ENCODE data around the gene DGCR6. TPM values are rescaled to one million over a fixed set of nuclear protein-coding genes. Genes with fewer than 3 reads are reported as not detected.
"Not testable (repeated sequence)": the region's sequence is repeated elsewhere in the genome, so short reads cannot be mapped to it uniquely, and the experiment has no call there.

Gene DGCR6
- total RNA-seq, 1 experiment from 2014 or later: 1.7 TPM

GRCh38 chr22:18896037-18896657, 10.0 kb upstream of the DGCR6 start:
- H3K27me3 Mint-ChIP-seq (ENCODE audit: insufficient read depth, unreplicated experiment); H3K4me1 Mint-ChIP-seq (ENCODE audit: insufficient read depth, unreplicated experiment); CTCF ChIA-PET; H3K27ac Mint-ChIP-seq (ENCODE audit: low read depth, unreplicated experiment); POLR2A ChIA-PET; intact Hi-C loops (cut with micrococcal nuclease); DNase-seq (ENCODE audit: unreplicated experiment); H3K4me3 Mint-ChIP-seq (ENCODE audit: unreplicated experiment); BruUV-seq (replicated peaks); H3K9me3 Mint-ChIP-seq (ENCODE audit: unreplicated experiment); H3K36me3 Mint-ChIP-seq (ENCODE audit: insufficient read depth, unreplicated experiment): not testable (repeated sequence)

- H3K4me1 Mint-ChIP-seq (ENCODE audit: insufficient read depth, unreplicated experiment); H3K27me3 Mint-ChIP-seq (ENCODE audit: insufficient read depth, unreplicated experiment); H3K36me3 Mint-ChIP-seq (ENCODE audit: insufficient read depth, unreplicated experiment); DNase-seq (ENCODE audit: unreplicated experiment); BruUV-seq (replicated peaks); intact Hi-C loops (cut with micrococcal nuclease); H3K27ac Mint-ChIP-seq (ENCODE audit: low read depth, unreplicated experiment); H3K9me3 Mint-ChIP-seq (ENCODE audit: unreplicated experiment); H3K4me3 Mint-ChIP-seq (ENCODE audit: unreplicated experiment): not testable (repeated sequence)
- CTCF ChIA-PET: interaction anchor here (0.6 to 1.3 kb wide), 3 partner anchors 23 to 390 kb away, joined by 3 to 5 read pairs (median 3); partner anchors contain the start of gene PRODH
- POLR2A ChIA-PET: interaction anchor here (0.9 to 1.9 kb wide), 3 partner anchors 23 to 29 kb away, joined by 3 to 12 read pairs (median 8); partner anchors contain the start of gene PRODH
These were observed 258 bp downstream of the DGCR6 start for GRCh38 chr22:18906410-18906745.

- H3K36me3 Mint-ChIP-seq (ENCODE audit: insufficient read depth, unreplicated experiment): no peaks in the 10 kb centered on the region
- POLR2A ChIA-PET: interaction anchor here (1.9 kb wide), 1 partner anchor 28 kb away, joined by 12 read pairs; the partner anchor contains the start of gene PRODH
- DNase-seq (ENCODE audit: unreplicated experiment): no peak
- no peaks in the 10 kb centered on the region for H3K9me3 Mint-ChIP-seq (ENCODE audit: unreplicated experiment)
- intact Hi-C loops (cut with micrococcal nuclease): no loop called here
- TF ChIP-seq CTCF (IDR thresholded peaks at IDR 0.05; ENCODE audit: unreplicated experiment): no peak
- CTCF ChIA-PET: interaction anchor here (0.6 to 1.3 kb wide), 4 partner anchors 8 to 1834 kb away, joined by 3 to 5 read pairs (median 3); partner anchors contain the start of gene PRODH
- no TSS peak for BruUV-seq (replicated peaks)
- no peaks in the 10 kb centered on the region for H3K4me1 Mint-ChIP-seq (ENCODE audit: insufficient read depth, unreplicated experiment)
- H3K4me3 Mint-ChIP-seq (ENCODE audit: unreplicated experiment): no peak overlapping the region
- no peak overlapping the region for H3K27ac Mint-ChIP-seq (ENCODE audit: low read depth, unreplicated experiment)
- no peaks in the 10 kb centered on the region for H3K27me3 Mint-ChIP-seq (ENCODE audit: insufficient read depth, unreplicated experiment)
These were observed 776 bp downstream of the DGCR6 start for GRCh38 chr22:18906896-18907295.

- DNase-seq (ENCODE audit: unreplicated experiment): no peak
- Mint-ChIP-seq H3K9me3 (ENCODE audit: unreplicated experiment) (no peaks in the 10 kb centered on the region), H3K27me3 (ENCODE audit: insufficient read depth, unreplicated experiment) (no peaks in the 10 kb centered on the region), H3K36me3 (ENCODE audit: insufficient read depth, unreplicated experiment) (no peaks in the 10 kb centered on the region), H3K27ac (ENCODE audit: low read depth, unreplicated experiment) (no peak overlapping the region), H3K4me1 (ENCODE audit: insufficient read depth, unreplicated experiment) (no peaks in the 10 kb centered on the region), H3K4me3 (ENCODE audit: unreplicated experiment) (no peak overlapping the region)
- TF ChIP-seq CTCF (IDR thresholded peaks at IDR 0.05; ENCODE audit: unreplicated experiment): no peak
- no TSS peak for BruUV-seq (replicated peaks)
- ChIA-PET POLR2A (interaction anchor here (0.6 to 1.1 kb wide), 3 partner anchors 18 to 1159 kb away, joined by 3 to 4 read pairs (median 3); no protein-coding TSS in a partner anchor), CTCF (interaction anchor here (0.6 to 1.0 kb wide), 6 partner anchors 12 to 667 kb away, joined by 3 to 5 read pairs (median 4); no protein-coding TSS in a partner anchor)
- intact Hi-C loops (cut with micrococcal nuclease): no loop called here
These were observed 3.4 kb downstream of the DGCR6 start for GRCh38 chr22:18909556-18909955.

- H3K9me3 Mint-ChIP-seq (ENCODE audit: unreplicated experiment); H3K4me1 Mint-ChIP-seq (ENCODE audit: insufficient read depth, unreplicated experiment); POLR2A ChIA-PET; CTCF ChIA-PET; H3K36me3 Mint-ChIP-seq (ENCODE audit: insufficient read depth, unreplicated experiment); H3K4me3 Mint-ChIP-seq (ENCODE audit: unreplicated experiment); H3K27ac Mint-ChIP-seq (ENCODE audit: low read depth, unreplicated experiment); H3K27me3 Mint-ChIP-seq (ENCODE audit: insufficient read depth, unreplicated experiment); DNase-seq (ENCODE audit: unreplicated experiment); intact Hi-C loops (cut with micrococcal nuclease); BruUV-seq (replicated peaks): not testable (repeated sequence)
These were observed 5.4 kb downstream of the DGCR6 start for GRCh38 chr22:18911535-18911934.

GRCh38 chr22:18912264-18912946, 6.3 kb downstream of the DGCR6 start:
- H3K9me3 Mint-ChIP-seq (ENCODE audit: unreplicated experiment); H3K27ac Mint-ChIP-seq (ENCODE audit: low read depth, unreplicated experiment); H3K4me3 Mint-ChIP-seq (ENCODE audit: unreplicated experiment); DNase-seq (ENCODE audit: unreplicated experiment); H3K4me1 Mint-ChIP-seq (ENCODE audit: insufficient read depth, unreplicated experiment); H3K27me3 Mint-ChIP-seq (ENCODE audit: insufficient read depth, unreplicated experiment); intact Hi-C loops (cut with micrococcal nuclease); BruUV-seq (replicated peaks); H3K36me3 Mint-ChIP-seq (ENCODE audit: insufficient read depth, unreplicated experiment); POLR2A ChIA-PET: not testable (repeated sequence)
- CTCF ChIA-PET: interaction anchor here (1.0 kb wide), 1 partner anchor 19 kb away, joined by 5 read pairs; no protein-coding TSS in a partner anchor

- POLR2A ChIA-PET; DNase-seq (ENCODE audit: unreplicated experiment); H3K36me3 Mint-ChIP-seq (ENCODE audit: insufficient read depth, unreplicated experiment); H3K9me3 Mint-ChIP-seq (ENCODE audit: unreplicated experiment); H3K27ac Mint-ChIP-seq (ENCODE audit: low read depth, unreplicated experiment); H3K27me3 Mint-ChIP-seq (ENCODE audit: insufficient read depth, unreplicated experiment); intact Hi-C loops (cut with micrococcal nuclease); BruUV-seq (replicated peaks); H3K4me1 Mint-ChIP-seq (ENCODE audit: insufficient read depth, unreplicated experiment); H3K4me3 Mint-ChIP-seq (ENCODE audit: unreplicated experiment): not testable (repeated sequence)
- CTCF ChIA-PET: interaction anchor here (0.7 kb wide), 1 partner anchor 16 kb away, joined by 3 read pairs; no protein-coding TSS in a partner anchor
These were observed 8.4 kb downstream of the DGCR6 start for GRCh38 chr22:18914558-18914957.

Data from MCF 10A (cell line).